Activated CD8-positive, alpha-beta memory T cell treated with anti-CD3 and anti-CD28 coated beads for 48 hours (primary cell): ENCODE data around the gene PROK1.
A peak's percentile ranks its signal among the peaks of the same experiment; 100 is the strongest.
"Not testable (repeated sequence)": the region's sequence is repeated elsewhere in the genome, so short reads cannot be mapped to it uniquely, and the experiment has no call there.

Experiments
- DNase-seq, 3 experiments: peaks; one replicate each; pipeline ENCODE4 v3.0.0-alpha.2; 2020; ENCODE audit warnings: low read depth in 2 of 3, low spot score in 2 of 3

The PROK1 gene, protein sequence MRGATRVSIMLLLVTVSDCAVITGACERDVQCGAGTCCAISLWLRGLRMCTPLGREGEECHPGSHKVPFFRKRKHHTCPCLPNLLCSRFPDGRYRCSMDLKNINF

GRCh38 chr1:110450929-110451328 lies at the start of gene PROK1:
TSS of gene PROK1 (plus strand) at chr1:110451149. CDS start at chr1:110451217, 68 bp downstream.
- DNase-seq, result no peak

DNA sequence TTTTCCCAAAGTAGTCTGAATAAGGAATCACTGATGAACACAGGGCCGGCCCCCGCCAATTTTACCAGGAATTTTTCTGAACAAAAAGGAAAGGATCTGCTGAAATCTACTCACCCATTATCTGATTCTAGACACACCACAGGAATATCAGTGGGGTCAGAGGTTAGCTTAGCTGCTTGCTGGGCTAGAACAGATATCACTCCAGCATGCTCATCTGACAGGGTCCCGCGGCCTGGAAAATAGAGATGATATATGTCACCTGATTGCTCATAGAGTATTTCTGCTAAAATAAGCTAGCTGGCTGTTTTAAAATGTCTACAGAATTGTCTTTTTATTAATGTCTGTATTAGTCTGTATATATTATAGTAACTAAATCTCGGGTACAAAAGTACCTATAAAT lies 47.1 kb upstream of the PROK1 start:
- no peak for DNase-seq

GRCh38 chr1:110404401-110404800 lies 46.5 kb upstream of the PROK1 start:
- no peak for DNase-seq

- not testable (repeated sequence) for DNase-seq
These were observed 44.5 kb upstream of the PROK1 start for GRCh38 chr1:110406407-110406806.

DNA sequence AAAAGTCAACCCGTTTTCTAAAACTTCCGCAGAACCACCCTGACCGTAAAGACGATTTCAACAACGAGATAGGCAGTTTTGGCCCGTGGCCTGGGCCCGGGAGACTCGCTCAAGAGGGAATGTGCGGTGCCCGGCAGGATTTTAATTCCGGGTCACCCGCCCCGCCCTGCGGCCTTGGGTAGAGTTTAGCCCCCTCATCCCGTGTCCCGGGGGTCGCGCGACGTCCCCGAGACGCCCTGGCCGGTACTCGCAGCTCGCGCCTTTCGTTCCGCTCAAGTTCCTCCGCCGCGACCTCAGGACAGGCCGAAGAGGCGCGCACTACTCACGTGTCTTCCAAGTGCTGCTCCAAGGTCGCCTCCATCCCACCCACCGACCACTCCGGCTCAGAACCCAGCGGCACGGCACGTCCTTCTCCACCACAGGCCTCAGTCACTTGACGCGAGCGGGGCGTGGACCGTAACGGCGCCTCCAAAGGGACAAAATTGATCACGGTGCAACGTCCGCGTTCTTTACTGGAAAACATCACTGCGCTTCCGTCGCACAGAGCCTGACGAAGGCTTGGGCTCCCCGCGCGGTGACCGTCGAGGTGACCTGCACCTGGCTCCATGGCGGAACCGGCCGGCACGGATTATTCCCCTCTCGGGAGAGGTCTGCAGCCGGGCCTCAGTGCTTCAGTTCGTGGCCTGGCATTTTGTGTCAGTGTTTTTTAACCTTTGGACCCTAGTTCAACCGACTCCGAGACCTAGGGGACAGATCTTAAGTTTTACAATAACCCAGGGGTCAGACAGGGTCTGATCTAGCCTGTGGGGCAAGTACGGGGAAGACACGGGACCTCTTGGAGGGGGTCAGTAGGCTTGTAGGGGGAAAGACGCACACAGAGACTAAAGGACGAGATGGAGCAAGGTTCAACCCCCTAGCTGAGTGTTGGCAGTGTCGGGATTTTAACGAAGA lies 43.4 kb upstream of the PROK1 start, which contains the start of gene LAMTOR5:
LAMTOR5 (minus strand) TSS at position 435 of the 951 bp plus-strand sequence; CDS start at position 361, 74 bp downstream.
- peak; percentile 75 to 84 (median 80) for DNase-seq

GRCh38 chr1:110408488-110408887 lies 42.5 kb upstream of the PROK1 start:
- no peak for DNase-seq

DNA sequence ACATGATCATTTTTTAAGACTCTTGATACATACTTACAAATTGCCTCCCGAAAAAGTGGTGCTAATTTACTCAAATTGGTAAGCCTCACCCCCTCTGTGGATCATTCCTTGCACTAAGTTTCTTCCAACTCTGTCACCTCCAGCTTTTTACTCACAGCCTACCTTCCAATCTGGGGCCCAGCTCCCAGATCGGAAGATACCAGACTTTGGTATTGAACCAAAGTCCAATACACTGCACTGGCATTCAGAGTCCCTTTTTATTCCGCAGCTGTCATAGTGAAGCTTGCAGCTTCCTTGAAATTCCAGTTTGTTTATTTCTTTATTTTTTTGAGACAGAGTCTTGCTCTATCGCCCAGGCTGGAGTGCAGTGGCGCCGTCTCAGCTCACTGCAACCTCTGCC lies 41.6 kb upstream of the PROK1 start:
- DNase-seq, result no peak

GRCh38 chr1:110411173-110411735 lies 39.7 kb upstream of the PROK1 start:
- no peak for DNase-seq

GRCh38 chr1:110412576-110412975 lies 38.4 kb upstream of the PROK1 start:
- peak in 2 of 3 experiments; percentile 22 to 23 for DNase-seq

- DNase-seq, result not testable (repeated sequence)
These were observed 37.9 kb upstream of the PROK1 start for GRCh38 chr1:110413045-110413444.

- DNase-seq, result no peak
These were observed 32.2 kb upstream of the PROK1 start for GRCh38 chr1:110418729-110419128.

DNA sequence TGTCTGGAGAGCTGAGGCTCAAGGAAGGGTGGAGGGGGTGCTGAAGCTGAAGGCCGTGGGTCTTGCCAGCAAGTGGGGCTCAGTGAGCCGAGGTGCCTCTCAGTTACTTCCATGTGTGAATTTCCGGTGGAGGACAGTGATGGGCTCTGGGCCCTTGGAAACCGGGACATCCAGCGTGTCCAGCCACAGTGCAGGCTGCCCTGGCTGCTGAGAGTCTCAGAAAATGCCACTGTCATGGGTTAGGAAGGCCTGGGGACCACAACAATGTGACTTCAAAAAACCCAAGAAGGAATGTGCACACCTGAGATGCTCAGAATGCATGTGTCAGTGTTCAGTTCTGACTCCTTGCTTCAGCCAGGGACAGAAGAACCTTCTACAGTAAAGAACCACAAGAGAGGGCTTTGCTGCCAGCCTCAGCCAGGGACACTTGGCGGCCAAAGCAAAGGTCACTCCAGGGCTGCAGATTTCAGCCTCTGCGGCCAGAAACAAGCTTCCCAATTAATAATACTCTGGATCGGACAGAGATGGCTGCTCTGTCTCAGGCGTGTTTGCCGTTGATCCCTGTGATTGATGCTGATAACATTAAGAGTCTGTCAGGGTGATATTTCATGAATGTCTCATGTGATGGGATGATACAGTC lies 30.8 kb upstream of the PROK1 start:
- no peak for DNase-seq

DNA sequence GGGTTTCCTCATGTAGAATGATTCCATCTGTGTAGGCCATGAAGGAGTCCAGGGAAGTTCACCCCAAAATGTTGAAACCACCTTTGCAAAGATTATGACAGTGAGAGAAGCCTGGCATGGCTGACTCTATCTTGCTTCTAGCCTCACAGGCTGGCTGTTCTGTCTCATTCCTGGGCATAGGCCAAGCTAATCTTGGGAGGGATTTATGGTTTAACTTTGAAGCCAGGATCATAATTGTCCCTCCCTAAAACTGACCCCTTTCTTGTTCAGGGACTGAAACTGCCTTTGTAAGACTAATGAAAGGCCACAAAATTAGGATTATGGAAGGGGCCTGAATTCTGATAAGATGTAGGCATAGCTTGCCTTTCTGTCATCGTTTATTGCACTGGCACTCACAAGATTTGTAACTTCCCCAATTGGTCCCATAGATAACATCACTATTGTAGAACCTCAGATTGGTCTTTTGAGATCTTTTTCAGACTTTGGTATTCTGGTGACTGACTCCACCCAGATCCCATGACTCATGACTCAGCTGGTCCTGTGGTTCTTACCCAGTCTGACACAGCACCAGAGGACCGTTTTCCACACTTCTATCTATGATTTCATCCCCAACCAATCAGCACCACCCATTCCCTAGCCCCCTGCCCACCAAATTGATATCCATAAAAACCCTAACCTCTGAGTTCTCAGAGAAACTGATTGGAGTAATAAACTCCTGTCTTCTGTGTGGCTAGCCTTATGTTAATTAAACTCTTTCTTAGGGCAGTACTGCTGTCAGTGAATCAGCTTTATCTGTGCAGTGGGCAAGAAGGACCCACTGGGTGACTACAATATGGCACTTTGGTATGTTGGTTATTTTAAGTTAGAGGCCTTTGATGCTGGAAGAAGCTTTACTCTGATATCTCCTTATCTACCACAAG lies 29.8 kb upstream of the PROK1 start:
- DNase-seq, result no peak

DNA sequence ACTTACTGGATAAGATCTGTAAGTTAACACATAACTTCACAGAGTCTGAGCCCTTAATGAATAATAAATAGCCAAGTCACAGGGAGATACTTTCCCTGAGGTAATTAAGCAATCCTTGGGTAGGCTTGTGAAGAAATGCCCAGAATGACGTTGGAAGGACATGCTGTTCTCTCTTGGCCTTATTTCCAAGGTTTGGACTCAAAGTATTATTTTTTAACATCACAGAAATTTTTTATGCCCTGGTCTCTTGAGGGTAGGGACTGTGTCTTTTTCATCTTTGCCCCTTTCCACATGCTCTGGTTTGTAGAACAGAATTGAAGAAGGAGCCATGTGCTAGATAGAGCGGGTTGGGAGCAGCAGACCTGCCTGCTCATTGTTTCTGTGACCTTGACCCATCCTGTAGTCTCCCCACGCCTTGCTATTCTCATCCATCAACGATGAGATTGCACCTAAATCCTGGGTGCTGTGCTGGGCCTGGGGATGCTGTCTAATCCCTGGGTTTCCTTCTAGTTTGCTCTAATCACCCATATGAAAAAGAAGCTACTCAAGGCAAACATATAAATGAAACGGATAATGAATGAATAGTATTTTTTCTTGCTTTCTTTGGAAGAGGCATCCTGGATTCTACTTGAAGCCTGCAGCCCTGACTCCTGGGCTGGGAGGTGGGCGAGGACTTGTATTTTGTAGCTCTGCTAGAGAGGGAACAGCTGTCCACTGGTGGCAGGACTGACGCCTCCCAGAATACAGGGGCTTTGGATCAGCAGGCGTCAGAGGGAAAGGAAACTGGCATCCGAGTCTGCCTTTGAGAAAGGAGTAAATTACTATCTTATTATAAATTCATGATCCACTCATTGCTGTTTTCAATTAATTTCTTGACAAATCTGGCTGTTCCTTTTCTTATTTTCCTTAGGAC lies 26.0 kb upstream of the PROK1 start:
- no peak for DNase-seq

GRCh38 chr1:110425612-110426152 lies 25.3 kb upstream of the PROK1 start:
- no peak for DNase-seq

DNA sequence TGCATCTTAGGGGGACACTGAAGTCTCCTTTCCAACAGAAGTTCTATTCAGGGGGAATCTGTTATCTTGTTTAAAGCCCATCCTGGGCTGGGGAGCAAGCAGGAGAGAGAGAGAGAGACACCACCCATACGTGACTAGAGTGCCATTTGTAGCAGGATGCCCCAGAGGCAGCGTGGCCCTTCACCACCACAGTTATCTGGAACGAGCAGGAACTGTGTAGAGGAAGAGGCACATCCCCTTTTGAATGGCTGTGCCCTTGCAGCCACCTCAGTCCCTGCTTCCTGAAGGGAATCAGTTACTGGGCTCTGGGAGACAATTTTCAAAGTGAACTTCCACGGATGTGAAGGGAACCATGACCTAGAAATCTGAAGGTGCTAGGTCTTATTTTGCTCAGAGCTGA lies 24.1 kb upstream of the PROK1 start:
- DNase-seq, result no peak

DNA sequence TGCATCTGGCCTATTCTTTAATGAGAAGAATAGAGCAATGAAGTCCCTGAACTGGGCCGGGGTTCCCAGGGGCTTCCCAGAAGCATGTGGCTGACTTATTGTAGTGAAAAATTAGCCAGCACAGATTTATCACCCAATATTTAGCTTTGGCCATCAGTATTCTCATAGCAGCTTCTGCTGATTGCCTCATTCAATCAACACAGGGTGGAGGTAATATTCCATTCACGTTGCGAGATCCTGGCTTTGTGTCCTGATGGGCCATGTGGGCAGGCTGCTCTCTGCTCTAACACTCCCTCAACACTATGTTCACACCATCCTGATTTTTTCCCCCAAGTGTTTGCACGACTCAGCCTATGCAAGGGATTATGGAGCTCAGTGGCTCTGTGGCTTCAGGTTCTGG lies 22.0 kb upstream of the PROK1 start:
- DNase-seq, result no peak

- DNase-seq, result no peak
These were observed 20.6 kb upstream of the PROK1 start for GRCh38 chr1:110430366-110430765.

DNA sequence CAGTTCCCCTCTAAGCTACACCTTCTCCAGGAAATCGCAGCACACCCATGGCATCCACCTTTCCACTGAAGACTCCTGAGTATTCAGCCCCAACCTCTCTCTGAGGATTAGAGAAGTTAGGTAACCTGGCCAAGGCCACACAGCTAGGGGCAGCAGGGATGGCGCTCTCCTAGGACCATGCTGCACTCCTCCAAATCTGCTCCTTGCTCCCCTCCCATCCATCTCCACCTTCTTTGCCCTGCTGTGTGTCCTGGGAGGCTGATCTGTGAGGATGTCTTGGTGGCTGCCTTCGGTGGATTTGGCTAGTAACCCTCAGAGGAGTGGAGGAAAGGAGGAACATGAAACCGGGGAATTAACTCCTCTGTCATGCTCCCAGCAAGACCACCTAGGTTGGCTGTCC lies 20.0 kb upstream of the PROK1 start:
- DNase-seq, result no peak
